ENCODE results near the gene MAB21L2.

DNA sequence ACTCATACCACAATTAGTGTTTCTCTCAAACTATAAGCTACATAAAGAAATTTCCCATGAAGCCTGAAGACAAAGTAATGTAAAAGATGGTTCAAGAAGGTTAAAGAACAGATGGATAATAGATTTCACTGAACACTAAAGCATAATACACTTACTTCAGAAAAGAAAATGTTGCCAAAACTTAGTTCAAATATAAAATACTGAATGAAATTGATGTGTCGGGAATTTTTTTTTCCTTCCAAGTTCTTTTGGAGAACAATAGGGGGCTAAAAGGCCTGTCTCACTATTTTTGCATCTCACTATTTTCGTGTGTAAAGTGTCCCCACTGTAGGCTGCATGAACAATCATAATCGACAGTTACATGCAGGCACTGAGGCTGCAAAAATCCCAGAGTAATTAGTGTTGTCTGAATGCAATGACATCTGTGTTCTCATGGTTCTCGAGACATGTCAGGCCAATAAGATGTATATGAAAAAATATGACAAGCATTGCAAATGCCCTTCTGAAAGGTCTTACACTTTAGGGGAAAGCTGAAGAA, 11.9 kb upstream of the MAB21L2 start:
- TF ChIP-seq EZH2 (IDR thresholded peaks at IDR 0.05; ENCODE audit: borderline replicate concordance) (no peak), EZH2phosphoT487 (IDR thresholded peaks at IDR 0.05; ENCODE audit: low read depth, severe bottlenecking, unreplicated experiment) (no peak), CTCF (IDR thresholded peaks at IDR 0.05; ENCODE audit: poor library complexity) (no peak)
